Fibroblast of the aortic adventitia (primary cell): ENCODE measurements around the gene NIT1. TPM values are rescaled to one million over a fixed set of nuclear protein-coding genes. Genes with fewer than 3 reads are reported as not detected.

Experiments
- DNase-seq: peaks from one replicate; pipeline ENCODE4 v3.0.0-alpha.2; 2010; ENCODE audit warnings: low read depth
- H3K4me3 ChIP-seq: 2 replicates; pipeline ENCODE4 v1.5.1; 2011; ENCODE audit warnings: low read depth, mild to moderate bottlenecking, control low read depth, low read length, moderate library complexity
- CTCF ChIP-seq: IDR thresholded peaks from 2 replicates; pipeline ENCODE4 v1.5.1; 2011; ENCODE audit warnings: mild to moderate bottlenecking, low read length, control low read depth, inconsistent platforms; ENCODE audit not compliant: insufficient read depth
- total RNA-seq: library from RNA; depleted of rRNA; stranded (reverse); fragments of >200 nt; gene quantifications from 2 replicates; pipeline ENCODE4 v1.2.3, GENCODE V29; 2012; ENCODE audit warnings: low replicate concordance

NIT1 gene
- total RNA-seq, 1 donor: 18.3 TPM

DNA sequence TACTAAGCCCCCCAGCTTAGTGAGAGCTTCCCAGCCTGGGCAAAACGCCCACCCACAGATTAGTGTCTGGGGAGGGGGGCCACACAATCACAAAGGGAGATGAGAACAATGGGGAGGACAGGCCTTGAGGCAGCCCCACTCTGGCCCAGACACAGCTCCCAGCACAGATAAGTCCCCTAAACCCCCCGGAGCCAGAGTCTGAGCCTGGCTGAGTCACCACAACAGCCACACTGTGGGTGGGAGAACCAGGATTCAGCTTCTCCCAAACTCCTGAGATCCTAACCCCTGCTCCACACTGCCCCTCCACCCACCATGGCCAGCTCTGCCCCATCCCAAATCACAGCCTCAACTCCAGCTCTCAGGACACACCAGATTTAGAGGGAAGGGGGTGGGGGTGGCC lies 32.7 kb upstream of the NIT1 start:
- H3K4me3 ChIP-seq: no peak overlapping the region
- no peak for DNase-seq
- no peak for TF ChIP-seq CTCF

- no peak for TF ChIP-seq CTCF
- no peak for DNase-seq
- no peak overlapping the region for H3K4me3 ChIP-seq
Observed at GRCh38 chr1:161086457-161086856, 31.4 kb upstream of the NIT1 start.

- TF ChIP-seq CTCF: no peak
- peak; percentile 31 for DNase-seq
- no peak overlapping the region for H3K4me3 ChIP-seq
Observed at GRCh38 chr1:161088587-161089110, 29.3 kb upstream of the NIT1 start.

- no peak for DNase-seq
- H3K4me3 ChIP-seq: no peak within 1 kb of the TSS
- TF ChIP-seq CTCF: no peak
Observed at GRCh38 chr1:161089251-161089924, 28.5 kb upstream of the NIT1 start, which contains the start of gene NECTIN4. TSS of gene NECTIN4 (minus strand) at chr1:161089558. CDS start at chr1:161089296, 262 bp downstream.

DNA sequence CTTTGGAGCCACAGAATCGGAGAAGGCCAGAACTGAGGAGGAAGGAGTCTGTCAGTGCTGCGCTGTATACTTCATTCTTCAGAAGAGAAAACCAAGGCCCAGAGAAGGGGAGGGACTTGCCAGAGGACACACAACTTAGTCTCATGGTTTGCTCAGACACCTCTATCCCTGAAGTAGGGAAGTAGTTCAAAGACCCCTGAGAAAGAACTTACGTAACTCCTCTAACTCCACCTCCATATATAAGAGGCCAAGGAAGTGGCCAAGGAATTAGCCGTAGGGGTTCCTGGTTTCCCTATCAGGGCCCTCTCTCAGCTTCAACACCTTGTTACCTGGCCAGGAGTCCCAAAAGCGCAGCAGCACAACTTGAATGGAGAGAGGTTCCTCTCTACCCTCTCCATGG lies 28.0 kb upstream of the NIT1 start:
- H3K4me3 ChIP-seq: no peak overlapping the region
- no peak for TF ChIP-seq CTCF
- DNase-seq: no peak

DNA sequence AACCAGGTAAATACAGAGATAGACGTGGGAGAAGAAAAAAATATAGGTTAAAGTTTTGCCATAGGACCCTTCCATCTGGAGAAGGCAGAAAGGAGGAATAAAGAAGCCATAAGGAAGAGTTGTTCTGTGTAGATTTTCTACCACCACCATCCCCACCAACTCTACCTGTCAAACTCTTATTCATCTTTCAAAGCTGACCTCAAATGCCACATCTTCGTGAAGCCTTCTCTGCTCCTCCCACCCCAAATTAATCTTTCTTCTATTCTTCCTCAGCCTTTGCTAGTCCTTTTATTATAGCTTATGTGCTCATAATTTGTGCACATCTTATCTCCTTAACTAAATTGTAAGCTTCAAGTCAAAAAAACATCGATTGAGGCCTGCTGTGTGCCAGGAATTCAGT lies 27.3 kb upstream of the NIT1 start:
- no peak for TF ChIP-seq CTCF
- DNase-seq: no peak
- H3K4me3 ChIP-seq: no peak overlapping the region

GRCh38 chr1:161091093-161091492 lies 26.8 kb upstream of the NIT1 start:
- DNase-seq: no peak
- no peak for TF ChIP-seq CTCF

More at GRCh38 chr1:161091093-161091492, 26.8 kb upstream of the NIT1 start:
- no peak overlapping the region for H3K4me3 ChIP-seq
